Astrocyte (in vitro differentiated cells and primary cell): Measurements from ENCODE around the gene MAST1.

Experiments used
- CTCF ChIP-seq: IDR thresholded peaks from 2 replicates; pipeline ENCODE4 v1.5.1; 2011; ENCODE audit warnings: low read depth, mild to moderate bottlenecking, inconsistent platforms, low read length, moderate library complexity; ENCODE audit not compliant: insufficient read depth
- EZH2 ChIP-seq: IDR thresholded peaks from 2 replicates; pipeline ENCODE4 v1.6.1; 2012; ENCODE audit warnings: mild to moderate bottlenecking, low read length, inconsistent platforms; ENCODE audit not compliant: insufficient read depth

GRCh38 chr19:12838886-12839756, 806 bp downstream of the MAST1 start:
- no peak for TF ChIP-seq CTCF
- peak; percentile 71 for TF ChIP-seq EZH2
